ENCODE measurements around the gene NOX5.

The NOX5 gene

DNA sequence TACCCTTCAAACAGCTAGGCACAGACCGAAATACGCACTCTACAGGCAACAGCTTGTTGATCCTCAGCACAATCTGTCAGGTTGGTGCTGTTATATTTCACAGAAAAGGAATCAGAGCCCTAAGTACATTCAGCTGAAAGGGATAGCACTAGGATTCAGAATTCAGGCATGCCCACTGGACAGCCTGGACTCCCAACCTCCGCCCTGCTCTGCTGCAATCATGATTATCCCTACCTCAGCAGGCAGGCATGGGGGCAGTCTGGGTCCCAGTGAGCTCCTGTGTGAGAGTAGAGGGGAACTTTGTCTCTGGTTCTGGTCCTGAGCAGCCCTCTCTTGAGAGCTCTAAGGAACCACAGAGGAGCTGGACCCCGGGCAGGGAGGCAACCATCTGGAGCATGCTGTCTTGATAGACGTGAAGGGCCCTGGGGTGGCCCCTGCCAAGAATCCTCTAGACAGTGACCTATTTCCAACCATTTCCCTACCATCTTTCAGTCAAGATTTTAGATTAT is 23.4 kb upstream of the NOX5 start:
- DNase-seq (ENCODE audit: low read depth): no peak

DNA sequence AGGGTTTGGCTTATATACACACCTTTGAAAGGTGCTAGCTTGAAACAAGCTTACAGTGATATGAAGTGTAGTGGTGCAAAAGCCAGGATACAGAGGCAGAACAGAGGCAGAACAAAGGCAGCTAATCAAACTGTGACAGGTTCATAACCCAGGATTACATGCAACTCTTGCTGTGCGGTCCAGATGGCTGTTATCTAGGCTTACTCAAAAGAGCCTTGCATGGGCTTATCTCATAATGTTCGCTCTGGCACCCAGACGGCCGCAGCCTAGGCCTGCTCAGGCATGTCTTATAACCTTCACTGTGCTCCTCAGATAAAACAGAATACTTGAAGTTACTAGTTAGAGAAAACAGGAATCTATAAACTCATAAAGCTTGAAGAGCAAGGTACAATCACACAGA is 22.8 kb upstream of the NOX5 start:
- DNase-seq (ENCODE audit: low read depth): no peak

DNA sequence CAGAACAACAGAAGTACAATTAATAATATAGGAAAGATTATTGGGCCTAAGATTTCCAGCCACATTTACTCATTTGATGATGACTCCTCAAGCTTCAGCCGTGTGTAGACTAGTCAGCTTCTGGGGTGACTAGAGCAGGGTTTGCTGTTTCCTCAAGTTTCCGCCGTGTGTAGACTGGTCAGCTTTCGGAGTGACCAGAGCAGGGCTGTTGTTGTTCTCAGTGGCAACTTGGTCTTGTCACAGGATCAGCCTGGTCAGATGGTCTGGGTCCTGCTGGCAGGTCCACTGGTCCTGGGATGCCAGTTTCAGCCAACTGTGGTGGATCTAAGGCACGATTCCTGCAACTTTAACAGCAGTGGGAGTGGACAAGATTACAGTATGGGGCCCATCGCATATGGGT is 21.8 kb upstream of the NOX5 start:
- no peak for DNase-seq (ENCODE audit: low read depth)

DNA sequence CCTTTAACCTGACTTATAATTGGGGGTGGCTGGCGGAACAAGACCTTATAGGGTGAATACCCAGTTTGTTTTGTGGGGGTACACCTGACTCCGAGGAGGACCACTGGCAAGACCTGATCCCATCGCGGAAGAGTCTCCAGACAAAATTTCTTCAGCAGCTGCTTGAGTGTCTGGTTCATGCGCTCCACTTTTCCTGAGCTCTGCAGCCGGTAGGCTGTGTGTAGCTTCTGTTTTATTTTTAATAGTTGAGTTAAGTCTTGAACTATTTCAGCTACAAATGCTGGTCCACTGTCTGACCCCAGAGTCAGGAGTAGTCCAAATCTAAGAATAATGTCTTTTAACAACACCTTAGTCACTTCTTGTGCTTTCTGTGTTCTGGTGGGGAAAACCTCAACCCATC is 21.2 kb upstream of the NOX5 start:
- no peak for DNase-seq (ENCODE audit: low read depth)

DNA sequence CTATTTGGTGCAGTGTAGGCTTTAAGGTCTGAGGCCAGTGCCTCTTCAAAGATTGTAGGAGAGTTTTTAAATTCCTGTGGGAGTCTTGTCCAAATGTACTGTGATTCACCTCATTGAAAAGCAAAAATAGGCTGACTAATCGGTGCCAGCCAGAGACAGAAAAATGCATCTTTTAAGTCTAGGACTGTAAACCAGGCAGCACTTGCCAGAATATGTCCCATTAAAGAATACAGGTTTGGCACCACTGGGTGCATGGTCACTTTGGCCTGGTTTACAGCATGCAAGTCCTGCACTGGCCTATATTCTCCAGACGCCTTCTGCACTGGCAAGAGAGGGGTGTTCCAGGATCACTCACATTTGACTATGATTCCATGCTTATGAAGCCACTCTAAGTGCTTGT is 20.3 kb upstream of the NOX5 start:
- no peak for DNase-seq (ENCODE audit: low read depth)

DNA sequence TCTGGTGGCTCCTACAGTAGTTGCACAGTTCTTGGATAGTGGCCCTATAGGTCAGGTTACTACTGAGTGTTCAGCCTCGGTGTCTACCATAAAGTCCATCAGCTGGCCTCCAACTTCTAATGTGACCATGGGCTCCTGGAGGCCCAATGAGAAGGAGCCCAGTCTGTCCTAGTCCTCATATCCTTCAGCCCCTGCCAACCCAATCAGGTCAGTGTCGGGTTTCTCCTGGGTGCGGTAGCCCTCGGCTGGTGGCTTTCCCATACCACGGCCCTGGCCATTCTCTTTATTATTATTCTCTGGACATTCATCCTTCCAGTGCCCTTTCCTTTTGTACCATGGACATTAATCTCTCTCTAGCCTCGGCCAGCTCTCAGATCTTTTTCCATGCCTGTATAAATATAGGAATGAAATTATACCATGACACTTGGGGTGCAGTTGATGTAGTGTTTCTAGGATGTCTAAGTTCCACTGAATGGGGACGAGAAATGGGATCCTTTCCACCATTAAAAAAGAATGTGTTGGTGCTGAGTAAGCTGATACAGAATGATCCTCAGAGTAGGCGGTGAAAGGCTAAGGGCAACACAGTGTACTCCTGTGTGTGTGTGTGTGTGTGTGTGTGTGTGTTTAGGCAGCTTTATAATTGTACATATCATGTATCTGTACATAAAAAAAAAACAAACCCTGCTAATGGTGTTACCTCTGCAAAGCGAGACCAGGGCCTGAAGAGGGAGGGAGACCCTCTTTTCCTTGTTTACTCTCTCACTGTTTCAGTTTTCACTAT is 19.3 kb upstream of the NOX5 start:
- DNase-seq (ENCODE audit: low read depth): no peak

DNA sequence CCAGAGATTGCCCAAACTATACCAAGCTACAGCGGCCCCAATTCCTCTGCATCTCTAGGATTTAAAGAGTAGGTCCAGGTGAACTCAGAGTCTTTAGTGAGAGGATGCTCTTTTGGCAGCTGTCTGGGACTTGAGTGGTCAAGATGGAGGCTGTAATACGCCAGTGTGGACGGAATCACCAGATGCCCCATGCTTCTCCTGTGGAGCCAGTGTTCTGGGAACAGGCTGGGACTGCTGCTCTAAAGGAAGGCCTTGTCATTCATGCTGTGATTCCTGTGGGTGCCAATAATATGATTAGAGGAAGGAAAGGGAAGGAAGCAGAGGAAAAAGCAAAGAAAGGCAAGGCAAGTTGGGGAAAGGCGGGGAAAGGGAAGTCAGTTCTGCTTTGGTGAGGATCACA is 17.4 kb upstream of the NOX5 start:
- DNase-seq (ENCODE audit: low read depth): no peak

DNA sequence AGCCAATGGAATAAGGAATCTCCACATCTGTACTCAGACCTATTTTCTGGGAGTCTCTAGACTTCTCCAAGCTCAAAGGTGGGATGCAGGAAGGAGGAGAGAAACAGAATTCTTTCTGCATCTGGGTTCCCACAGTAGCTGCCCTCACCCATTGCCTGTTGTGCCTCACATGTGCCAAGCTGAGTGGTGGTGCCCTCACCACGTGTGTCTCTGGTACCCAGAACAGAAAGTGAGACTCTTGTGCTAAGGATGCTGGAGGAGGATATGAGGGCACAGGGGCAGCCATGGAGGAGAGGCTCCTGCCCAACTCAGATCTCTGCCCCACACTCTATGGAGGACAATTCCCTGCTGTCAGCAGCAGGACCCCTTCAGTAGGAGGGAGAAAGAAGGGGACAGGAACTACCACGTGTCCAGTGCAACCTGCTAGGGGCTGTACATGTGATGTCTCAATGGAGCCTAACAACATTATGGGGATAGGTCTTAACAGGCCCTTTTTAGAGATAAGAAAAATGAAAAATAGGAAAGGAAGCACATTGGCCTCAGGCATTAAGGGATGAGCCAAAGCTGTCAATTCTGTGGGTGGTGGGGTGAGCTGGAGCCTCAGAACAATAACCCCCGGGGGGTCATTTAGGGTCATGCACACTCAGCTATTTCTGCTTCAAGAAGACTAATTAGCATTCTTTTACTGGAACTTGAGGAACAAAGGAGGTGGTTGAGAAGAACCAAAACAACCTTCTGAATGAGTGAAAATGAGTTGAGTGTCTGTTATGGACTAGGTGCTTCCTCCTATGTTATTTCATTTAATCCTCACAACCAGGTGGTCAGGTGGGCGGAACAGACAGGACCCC is 16.3 kb upstream of the NOX5 start:
- no peak for DNase-seq (ENCODE audit: low read depth)

DNA sequence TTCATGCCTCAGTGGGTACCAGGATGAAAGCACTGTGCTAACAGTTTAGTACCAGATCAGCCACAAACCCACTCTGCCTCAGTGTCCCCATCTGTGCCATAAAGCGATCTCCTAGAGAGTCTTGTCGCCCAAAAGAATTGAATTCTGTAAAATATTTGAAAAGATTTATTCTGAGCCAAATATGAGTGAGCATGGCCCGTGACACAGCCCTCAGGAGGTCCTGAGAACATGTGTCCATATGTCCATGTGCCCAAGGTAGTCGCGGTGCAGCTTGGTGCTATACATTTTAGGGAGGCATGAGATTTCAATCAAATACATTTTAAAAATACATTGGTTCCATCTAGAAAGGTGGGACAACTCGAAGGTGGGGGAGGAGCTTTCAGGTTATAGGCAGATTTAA is 15.4 kb upstream of the NOX5 start:
- no peak for DNase-seq (ENCODE audit: low read depth)

DNA sequence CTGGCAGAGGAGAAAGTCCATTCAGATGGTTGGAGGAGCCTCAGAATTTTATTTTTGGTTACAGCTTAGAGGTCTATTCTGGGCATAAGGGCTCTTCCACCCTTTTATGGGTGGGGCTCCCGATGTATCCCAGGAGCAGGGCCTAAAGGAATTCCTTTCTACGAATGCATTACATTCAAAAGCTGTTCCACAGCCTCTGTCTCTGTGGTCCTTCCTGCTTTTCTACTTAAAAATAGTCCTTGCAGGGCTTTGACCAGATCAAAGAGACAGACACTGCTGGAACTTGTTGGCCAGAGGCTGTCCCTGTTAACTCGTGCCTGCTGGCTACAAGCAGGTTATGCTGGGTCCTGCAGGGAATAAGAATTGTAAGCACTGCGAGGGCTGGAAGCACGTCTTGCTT is 14.4 kb upstream of the NOX5 start:
- DNase-seq (ENCODE audit: low read depth): no peak

DNA sequence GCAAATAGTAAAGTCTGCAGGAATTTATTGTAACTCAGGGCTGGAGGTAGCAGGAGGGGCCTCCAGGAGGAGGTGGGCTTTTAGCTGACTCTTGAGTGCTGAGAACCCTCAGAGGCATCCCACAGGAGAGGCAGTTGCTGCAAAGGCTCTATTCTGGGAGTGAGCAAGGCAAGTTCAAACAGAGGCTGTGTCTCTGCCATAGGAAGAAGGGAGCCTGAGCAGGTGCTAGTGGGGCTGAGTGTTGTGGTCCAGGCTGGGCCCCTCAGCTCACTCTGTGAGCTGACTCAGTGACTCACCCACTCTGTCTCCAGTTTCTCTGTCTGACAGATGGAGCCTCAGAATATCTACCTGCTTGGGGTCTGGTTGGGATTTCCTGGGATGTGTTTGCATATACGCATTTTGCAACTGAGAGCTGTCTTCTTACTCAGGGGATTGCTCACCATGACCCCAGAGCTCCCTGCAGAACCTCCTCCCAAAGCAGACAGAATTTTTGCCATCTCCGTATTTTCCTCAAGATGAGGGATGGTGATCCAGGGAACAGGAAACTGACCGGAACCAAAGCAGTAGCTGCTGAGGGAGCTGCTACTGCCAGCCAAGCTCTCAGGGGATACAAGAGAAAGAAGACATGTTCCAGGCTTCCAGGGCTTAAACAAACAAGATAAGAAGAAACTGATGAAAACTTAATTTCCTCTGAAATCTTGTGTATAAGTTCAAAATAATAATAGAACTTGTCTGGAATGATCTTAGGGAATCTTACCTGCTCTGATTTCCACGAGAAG is 13.6 kb upstream of the NOX5 start:
- no peak for DNase-seq (ENCODE audit: low read depth)

DNA sequence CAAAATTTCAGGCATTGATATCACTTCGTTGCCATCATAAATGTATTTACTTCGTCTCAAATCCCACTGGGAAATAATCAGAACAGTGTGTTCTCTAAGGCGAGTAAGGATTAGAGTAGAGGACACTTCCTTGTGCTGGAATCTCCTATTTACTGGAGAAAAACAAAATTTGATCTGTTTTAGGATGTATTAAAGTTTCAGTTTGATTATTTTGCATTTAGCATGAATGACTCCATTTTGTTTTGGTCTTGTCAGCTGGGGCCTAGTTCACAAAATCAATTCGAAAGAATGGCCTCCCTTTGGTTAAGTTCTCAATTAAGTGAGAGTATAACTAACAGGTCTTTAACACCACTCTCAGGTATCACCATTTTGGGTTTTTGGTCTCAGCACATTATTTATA is 11.7 kb upstream of the NOX5 start:
- no peak for DNase-seq (ENCODE audit: low read depth)

DNA sequence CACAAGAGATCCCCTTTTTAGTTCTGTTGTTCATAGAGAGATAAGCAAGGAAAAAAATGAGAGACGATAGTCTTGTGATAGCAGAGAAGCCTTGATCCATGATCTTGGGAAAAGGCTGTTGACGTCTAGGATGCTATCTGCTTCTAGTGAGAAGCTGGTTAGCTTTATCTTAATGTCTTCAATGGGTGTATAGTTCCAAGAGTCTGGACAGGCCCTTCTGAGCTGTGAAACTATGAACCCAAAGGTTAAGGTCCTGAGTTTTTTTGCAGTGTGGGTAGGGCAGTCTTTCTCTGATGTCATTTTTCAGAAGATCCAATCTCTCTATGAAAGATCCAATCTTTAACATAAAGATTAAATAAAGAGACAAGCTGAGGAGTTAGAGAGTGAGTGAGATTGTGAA is 10.5 kb upstream of the NOX5 start:
- DNase-seq (ENCODE audit: low read depth): no peak

DNA sequence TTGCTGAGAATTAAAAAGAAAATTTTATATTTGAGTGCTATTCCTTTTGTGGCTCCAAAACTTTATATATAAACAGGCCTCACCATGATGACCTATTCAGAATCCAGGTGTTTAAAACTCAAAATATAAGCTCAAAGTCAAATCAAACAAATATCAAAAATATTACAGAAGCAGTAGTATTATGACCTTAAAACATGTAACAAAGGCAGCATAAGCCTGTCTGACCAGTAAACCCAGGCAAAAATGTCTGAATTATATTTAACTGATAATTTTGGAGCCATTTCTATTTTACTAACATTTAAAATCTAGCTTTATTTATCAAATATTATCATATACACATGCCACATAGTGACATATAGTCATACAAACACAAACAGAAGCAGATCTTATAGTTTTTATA is 6.4 kb upstream of the NOX5 start:
- no peak for DNase-seq (ENCODE audit: low read depth)

DNA sequence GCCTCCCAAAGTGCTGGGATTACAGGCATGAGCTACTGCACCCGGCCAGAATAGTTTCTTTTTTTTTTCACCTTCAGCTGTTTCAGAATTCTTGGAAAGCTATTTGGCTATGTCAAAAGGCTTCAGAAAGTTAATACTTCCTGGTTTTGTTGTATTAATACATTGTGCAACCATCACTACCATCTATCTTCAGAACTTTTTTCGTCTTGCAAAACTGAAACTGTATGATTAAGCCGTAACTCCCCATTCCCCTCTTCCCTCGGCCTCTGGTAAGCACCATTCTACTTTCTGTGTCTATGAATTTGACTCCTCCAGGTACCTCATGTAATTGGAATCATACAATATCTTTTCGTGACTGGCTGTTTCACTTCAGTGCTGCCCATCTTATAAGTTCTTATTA is 5.2 kb upstream of the NOX5 start:
- DNase-seq (ENCODE audit: low read depth): no peak

DNA sequence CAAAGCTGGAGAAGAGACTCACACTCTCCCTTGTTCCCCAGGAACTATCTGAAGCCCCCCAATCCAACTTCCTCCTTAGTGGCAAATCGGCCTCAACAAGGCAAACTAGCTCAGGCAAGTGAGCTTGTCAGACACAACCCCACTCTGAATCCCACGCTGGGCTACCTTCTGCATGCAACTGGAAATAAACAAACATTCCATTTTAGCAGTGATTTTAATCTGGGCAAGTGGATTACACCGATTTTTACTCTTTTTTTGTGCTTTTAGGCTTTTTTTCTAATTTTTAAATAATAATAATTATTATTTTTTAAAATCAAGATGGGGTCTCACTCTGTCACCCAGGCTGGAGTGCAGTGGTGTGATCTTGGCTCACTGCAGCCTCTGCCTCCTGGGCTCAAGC is 2.9 kb upstream of the NOX5 start:
- no peak for DNase-seq (ENCODE audit: low read depth)

DNA sequence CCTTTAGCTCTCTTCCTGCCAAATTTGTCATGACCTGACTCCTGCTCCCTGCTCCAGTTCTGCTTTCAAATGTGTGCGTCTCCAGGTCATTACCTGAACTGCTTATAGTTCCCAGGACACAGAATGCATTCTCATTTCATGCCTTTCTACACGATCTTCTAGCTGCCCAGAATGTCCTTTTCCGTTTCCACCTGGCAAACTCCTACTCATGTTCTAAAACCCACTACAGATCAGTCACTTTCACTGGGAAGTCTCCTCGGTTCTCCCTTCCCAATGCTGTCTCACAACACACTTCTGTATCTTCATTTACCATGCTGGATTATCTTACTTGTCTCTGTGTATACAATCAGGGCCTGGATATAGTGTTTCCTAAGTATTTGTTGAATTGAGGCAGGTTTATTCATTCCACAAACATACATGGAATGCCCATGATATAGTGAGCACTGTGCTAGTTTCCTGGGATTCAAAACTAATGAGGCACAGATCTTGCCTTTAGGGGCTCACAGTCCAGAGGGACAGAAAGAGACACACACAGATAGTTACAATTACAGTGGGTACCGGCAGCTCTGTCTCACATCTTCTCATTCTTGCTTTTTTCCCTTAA is 1.6 kb upstream of the NOX5 start:
- no peak for DNase-seq (ENCODE audit: low read depth)

DNA sequence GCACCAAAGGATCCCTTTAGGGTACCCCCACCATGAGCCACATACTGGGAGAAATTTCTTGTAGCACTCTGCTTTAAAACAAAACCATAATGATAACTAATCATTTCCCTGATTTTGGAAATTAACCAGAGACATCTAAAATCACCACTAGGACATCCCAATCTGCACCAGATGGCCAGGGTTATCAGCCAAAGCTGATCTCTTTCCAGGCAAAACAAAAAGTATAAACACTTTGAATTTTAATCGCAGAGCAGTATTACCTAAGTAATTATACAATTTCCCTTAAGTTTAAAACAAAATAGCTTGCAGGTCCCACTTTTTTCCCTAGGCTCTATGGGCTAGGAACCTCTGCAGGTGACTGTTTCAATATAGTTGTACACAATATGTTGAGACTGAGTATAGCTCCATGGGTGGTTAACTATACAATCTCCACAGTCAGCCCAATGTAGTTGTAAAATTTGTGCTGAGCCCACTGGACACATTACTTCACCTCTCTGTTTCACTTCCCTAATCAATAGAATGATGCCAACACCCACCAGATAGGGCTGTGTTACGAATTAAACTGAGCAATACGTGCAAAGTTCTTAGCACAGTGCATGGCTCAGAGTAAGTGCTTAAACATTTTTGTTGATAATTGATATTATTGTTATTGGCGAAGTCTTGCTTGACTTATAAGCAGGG is 629 bp upstream of the NOX5 start:
- no peak for DNase-seq (ENCODE audit: low read depth)

DNA sequence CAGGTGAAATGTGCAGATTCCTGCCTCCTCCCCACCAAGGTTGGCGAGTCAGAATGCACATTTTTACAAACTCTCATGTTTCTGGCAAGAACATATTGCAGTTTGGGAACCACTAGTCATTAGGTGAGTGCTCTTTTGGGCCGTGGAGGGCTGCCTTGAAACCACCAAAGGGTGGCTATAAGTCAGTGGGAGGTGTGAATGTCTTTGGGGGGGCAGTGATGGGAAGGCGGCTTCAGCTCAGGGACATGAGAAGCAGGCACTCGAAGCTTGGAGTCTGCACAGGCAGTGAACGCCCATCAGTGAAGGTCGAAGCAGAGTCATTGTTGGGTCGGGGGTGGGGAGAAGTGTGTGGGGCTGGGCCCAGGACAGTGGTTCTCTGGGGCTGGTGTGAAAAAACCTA is 1.1 kb downstream of the NOX5 start:
- DNase-seq (ENCODE audit: low read depth): no peak

DNA sequence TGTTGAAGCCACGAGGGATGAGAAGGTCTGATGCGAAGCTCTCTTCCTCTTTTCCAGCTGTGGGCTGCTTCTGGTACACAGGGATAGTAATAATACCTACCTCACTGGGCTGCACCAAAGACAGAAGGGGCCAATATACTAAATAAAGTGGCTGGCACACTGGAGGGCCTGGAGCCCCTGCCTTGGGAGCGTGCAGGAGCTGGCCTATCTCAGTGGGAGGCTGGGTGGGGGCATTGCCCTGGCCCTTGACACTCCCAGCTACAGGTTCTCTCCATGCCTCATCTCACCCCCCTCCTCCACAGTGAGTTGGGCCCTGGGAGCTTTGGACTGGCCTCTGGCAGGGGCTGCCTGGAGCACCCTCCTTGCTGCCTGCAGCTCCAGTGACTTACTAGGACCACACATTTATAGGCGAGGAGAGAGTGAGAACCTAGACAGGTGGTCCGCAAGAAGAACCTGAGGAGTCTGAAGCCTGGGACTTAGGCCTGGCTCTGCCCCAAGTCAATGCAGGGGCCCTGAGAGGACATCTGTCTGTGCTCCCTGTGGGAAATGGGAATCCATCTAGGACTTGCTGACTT is 1.6 kb downstream of the NOX5 start:
- no peak for DNase-seq (ENCODE audit: low read depth)

DNA sequence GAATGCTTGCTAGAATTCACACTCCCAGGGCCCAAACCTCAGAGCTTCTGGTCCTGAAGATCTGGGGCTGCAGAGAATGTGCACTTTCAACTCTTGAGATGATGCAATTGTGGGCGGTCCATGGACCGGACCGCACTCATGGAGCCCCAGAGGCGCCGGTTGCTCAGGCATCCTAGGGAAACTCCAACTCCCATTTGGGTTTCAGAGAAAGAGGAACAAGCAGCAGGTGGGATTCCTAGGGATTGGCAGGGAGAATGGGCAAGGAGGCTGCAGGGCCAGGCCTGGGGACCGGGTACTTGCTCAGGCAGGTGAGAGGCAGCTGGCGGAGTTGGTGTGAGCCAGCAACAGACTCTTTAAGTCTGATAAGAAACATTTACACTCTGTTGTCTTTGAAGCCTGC is 3.5 kb downstream of the NOX5 start:
- DNase-seq (ENCODE audit: low read depth): no peak

All from activated T-cell treated with anti-CD3 and anti-CD28 coated beads for 48 hours (primary cell).